CD14-positive monocyte (primary cell): ENCODE measurements around the gene PLSCR3. TPM values are rescaled to one million over a fixed set of nuclear protein-coding genes. Genes with fewer than 3 reads are reported as not detected.

Source experiments
- DNase-seq, 3 donors: peaks; one replicate each; pipeline ENCODE4 v3.0.0-alpha.2; 2011 to 2022
- H2AFZ ChIP-seq: 2 replicates; pipeline ENCODE4 v1.6.0; 2012; ENCODE audit warnings: mild to moderate bottlenecking, low read depth, low read length, inconsistent platforms; ENCODE audit not compliant: insufficient read depth, poor library complexity, severe bottlenecking
- H3K27ac ChIP-seq, 2 donors: 1 replicate in 1 of 2; 2 replicates in 1 of 2; pipeline ENCODE4 v1.5.1; 2012 to 2013; ENCODE audit warnings: low read length in 2 of 2, control low read depth in 1 of 2, inconsistent platforms in 1 of 2, low read depth in 1 of 2, mild to moderate bottlenecking in 1 of 2
- H3K27me3 ChIP-seq, 2 donors: one replicate each; pipeline versions ENCODE4 v1.6.0 to v1.6.1; 2011 to 2013; ENCODE audit warnings: low read length in 2 of 2; ENCODE audit not compliant: control insufficient read depth in 2 of 2, insufficient read depth in 2 of 2
- H3K36me3 ChIP-seq, 2 donors: replicated peaks in 1 of 2; 1 replicate in 1 of 2; 2 replicates in 1 of 2; pipeline versions ENCODE4 v1.5.1 to v1.6.1; 2012 to 2013; ENCODE audit warnings: low read length in 2 of 2, control low read depth in 1 of 2, inconsistent platforms in 1 of 2, mild to moderate bottlenecking in 1 of 2; ENCODE audit not compliant: insufficient read depth in 2 of 2, control insufficient read depth in 1 of 2
- H3K4me1 ChIP-seq, 2 donors: 1 replicate in 1 of 2; 2 replicates in 1 of 2; pipeline versions ENCODE4 v1.5.1 to v1.6.1; 2012 to 2013; ENCODE audit warnings: low read length in 2 of 2, control low read depth in 1 of 2, inconsistent platforms in 1 of 2, mild to moderate bottlenecking in 1 of 2, moderate library complexity in 1 of 2; ENCODE audit not compliant: insufficient read depth in 2 of 2, control insufficient read depth in 1 of 2
- H3K4me2 ChIP-seq: replicated peaks from 2 replicates; pipeline ENCODE3; 2012; ENCODE audit warnings: low read length, moderate library complexity, mild to moderate bottlenecking; ENCODE audit not compliant: poor library complexity, severe bottlenecking; ENCODE audit errors: extremely low read depth
- H3K4me3 ChIP-seq, 3 experiments: fragments of 200-600 bp in 1 of 3; sonication (generic) in 1 of 3; replicated peaks in 1 of 3; 1 replicate in 2 of 3; 2 replicates in 1 of 3; pipeline ENCODE4 v1.5.1; 2011 to 2013; ENCODE audit warnings: low read length in 3 of 3, mild to moderate bottlenecking in 3 of 3, control low read depth in 2 of 3, low read depth in 2 of 3, inconsistent platforms in 1 of 3, moderate library complexity in 1 of 3
- H3K79me2 ChIP-seq: 2 replicates; pipeline ENCODE4 v1.6.0; 2012; ENCODE audit warnings: mild to moderate bottlenecking, control low read depth, inconsistent platforms, low read length, moderate library complexity; ENCODE audit not compliant: insufficient read depth
- H3K9ac ChIP-seq: 2 replicates; pipeline ENCODE4 v1.6.0; 2017; ENCODE audit warnings: low read length, mild to moderate bottlenecking; ENCODE audit not compliant: insufficient read depth, poor library complexity, severe bottlenecking
- H3K9me3 ChIP-seq, 2 donors: replicated peaks in 1 of 2; 1 replicate in 1 of 2; 2 replicates in 1 of 2; pipeline versions ENCODE4 v1.5.1 to v1.6.1; 2012 to 2013; ENCODE audit warnings: low read length in 2 of 2, control low read depth in 1 of 2; ENCODE audit not compliant: control insufficient read depth in 1 of 2, insufficient read depth in 1 of 2
- H4K20me1 ChIP-seq: 2 replicates; pipeline ENCODE4 v1.6.0; 2012; ENCODE audit warnings: mild to moderate bottlenecking, low read length, control low read depth, moderate library complexity; ENCODE audit not compliant: insufficient read depth
- H3K27ac Mint-ChIP-seq, 7 donors: one replicate each; pipeline ENCODE4 v1.8.0; 2020; ENCODE audit warnings: mild to moderate bottlenecking in 7 of 7, mixed read lengths in 7 of 7, moderate library complexity in 6 of 7, inconsistent platforms in 2 of 7
- H3K27me3 Mint-ChIP-seq, 3 donors: one replicate each; pipeline ENCODE4 v1.8.0; 2021 to 2022; ENCODE audit warnings: low read depth in 3 of 3, mild to moderate bottlenecking in 3 of 3, mixed read lengths in 3 of 3, moderate library complexity in 3 of 3, inconsistent platforms in 1 of 3
- H3K36me3 Mint-ChIP-seq, 2 donors: one replicate each; pipeline ENCODE4 v1.8.0; 2020; ENCODE audit warnings: mixed read lengths in 2 of 2, inconsistent platforms in 1 of 2, mild to moderate bottlenecking in 1 of 2
- H3K4me1 Mint-ChIP-seq: one replicate; pipeline ENCODE4 v1.8.0; 2020; ENCODE audit warnings: mild to moderate bottlenecking, mixed read lengths
- H3K4me3 Mint-ChIP-seq, 2 donors: one replicate each; pipeline ENCODE4 v1.8.0; 2020; ENCODE audit warnings: mild to moderate bottlenecking in 2 of 2, mixed read lengths in 2 of 2, moderate library complexity in 1 of 2
- H3K9me3 Mint-ChIP-seq, 7 donors: one replicate each; pipeline ENCODE4 v1.8.0; 2020 to 2022; ENCODE audit warnings: mixed read lengths in 7 of 7, mild to moderate bottlenecking in 6 of 7, moderate library complexity in 6 of 7, inconsistent platforms in 2 of 7
- WGBS: methylation state at CpG from one replicate; pipeline ENCODE4 v1.1.5; 2013; ENCODE audit warnings: missing lambda C conversion rate; ENCODE audit not compliant: insufficient coverage; 5-methylcytosine and 5-hydroxymethylcytosine counted together
- intact Hi-C, 2 donors: fragments of 100-400 bp; cut with micrococcal nuclease; formaldehyde crosslinking; loops; one replicate each; pipeline versions ENCODE4 v1.15.0 to v1.15.1; 2023
- polyA plus RNA-seq, 3 donors: library from polyadenylated mRNA; depleted of rRNA in 1 of 3; unstranded in 2 of 3; stranded (reverse) in 1 of 3; fragments of 300-500 nt in 2 of 3; fragments of >200 nt in 1 of 3; fragmentation: Illumina TruSeq in 2 of 3; gene quantifications; 1 replicate in 2 of 3; 2 replicates in 1 of 3; pipeline ENCODE4 v1.2.3, GENCODE V29; 2012 to 2021
- TF ChIP-seq, protein P1 (sequence below): fragments of 200-600 bp; IDR thresholded peaks from one replicate; pipeline ENCODE4 v1.8.0; 2022; ENCODE audit warnings: antibody characterized with exemption, mild to moderate bottlenecking

Gene PLSCR3
- polyA plus RNA-seq, 3 donors, result 37.6 to 70.4 (median 45.7) TPM

DNA sequence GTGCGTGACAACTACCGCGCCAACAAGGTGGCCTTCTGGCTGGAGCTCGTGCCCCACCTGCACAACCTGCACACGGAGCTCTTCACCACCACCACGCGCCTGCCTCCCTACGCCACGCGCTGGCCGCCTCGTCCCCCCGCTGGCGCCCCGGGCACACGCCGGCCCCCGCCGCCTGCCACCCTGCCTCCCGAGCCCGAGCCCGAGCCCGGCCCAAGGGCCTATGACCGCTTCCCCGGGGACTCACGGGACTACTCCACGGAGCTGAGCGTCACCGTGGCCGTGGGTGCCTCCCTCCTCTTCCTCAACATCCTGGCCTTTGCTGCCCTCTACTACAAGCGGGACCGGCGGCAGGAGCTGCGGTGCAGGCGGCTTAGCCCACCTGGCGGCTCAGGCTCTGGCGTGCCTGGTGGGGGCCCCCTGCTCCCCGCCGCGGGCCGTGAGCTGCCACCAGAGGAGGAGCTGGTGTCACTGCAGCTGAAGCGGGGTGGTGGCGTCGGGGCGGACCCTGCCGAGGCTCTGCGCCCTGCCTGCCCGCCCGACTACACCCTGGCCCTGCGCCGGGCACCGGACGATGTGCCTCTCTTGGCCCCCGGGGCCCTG is 22.8 kb upstream of the PLSCR3 start:
- Mint-ChIP-seq H3K4me1 (no peaks in the 10 kb centered on the region), H3K27ac (no peak overlapping the region), H3K36me3 (no peaks in the 10 kb centered on the region), H3K9me3 (no peaks in the 10 kb centered on the region), H3K4me3 (no peak overlapping the region), H3K27me3 (peaks cover 1 to 13% (median 7%) of the 10 kb centered on the region in 3 donors)
- no peaks in the 10 kb centered on the region for H3K36me3 ChIP-seq
- H3K4me1 ChIP-seq, result no peaks in the 10 kb centered on the region
- no peaks in the 10 kb centered on the region for H3K9me3 ChIP-seq
- intact Hi-C loops, result no loop called here
- H3K79me2 ChIP-seq, result no peaks in the 10 kb centered on the region
- no peak overlapping the region for H2AFZ ChIP-seq
- no peaks in the 10 kb centered on the region for H4K20me1 ChIP-seq
- TF ChIP-seq, protein P1, sequence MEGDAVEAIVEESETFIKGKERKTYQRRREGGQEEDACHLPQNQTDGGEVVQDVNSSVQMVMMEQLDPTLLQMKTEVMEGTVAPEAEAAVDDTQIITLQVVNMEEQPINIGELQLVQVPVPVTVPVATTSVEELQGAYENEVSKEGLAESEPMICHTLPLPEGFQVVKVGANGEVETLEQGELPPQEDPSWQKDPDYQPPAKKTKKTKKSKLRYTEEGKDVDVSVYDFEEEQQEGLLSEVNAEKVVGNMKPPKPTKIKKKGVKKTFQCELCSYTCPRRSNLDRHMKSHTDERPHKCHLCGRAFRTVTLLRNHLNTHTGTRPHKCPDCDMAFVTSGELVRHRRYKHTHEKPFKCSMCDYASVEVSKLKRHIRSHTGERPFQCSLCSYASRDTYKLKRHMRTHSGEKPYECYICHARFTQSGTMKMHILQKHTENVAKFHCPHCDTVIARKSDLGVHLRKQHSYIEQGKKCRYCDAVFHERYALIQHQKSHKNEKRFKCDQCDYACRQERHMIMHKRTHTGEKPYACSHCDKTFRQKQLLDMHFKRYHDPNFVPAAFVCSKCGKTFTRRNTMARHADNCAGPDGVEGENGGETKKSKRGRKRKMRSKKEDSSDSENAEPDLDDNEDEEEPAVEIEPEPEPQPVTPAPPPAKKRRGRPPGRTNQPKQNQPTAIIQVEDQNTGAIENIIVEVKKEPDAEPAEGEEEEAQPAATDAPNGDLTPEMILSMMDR, result no peak
- no peak overlapping the region for H3K27ac ChIP-seq
- 96% methylated on average over 47 of the region's 54 CpGs for WGBS
- no peaks in the 10 kb centered on the region for H3K27me3 ChIP-seq
- H3K4me3 ChIP-seq, result no peak overlapping the region
- DNase-seq, result no peak
- H3K9ac ChIP-seq, result no peak overlapping the region
- H3K4me2 ChIP-seq, result no peak overlapping the region

DNA sequence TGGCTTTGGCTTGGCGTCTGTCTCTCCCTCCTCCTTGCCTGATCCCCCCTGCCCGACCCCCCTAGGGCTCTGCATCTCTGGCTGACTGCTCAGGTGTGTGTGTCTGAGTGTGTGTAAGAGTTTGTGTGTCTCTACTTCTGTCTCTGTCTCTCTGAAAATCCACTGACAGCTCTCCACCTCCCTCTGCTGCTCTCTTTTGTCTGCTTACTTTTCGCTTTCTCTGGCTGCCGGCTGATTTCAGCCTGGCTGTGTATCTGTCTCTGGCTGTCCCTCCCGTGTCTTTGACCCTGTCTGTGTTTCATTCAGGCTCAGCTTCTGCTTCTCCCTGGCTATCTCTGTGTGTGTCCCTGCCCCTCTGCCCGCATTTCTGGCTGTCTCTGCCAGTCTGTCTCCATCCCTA is 22.0 kb upstream of the PLSCR3 start:
- 94% methylated on average over 4 of the region's 6 CpGs for WGBS
- Histone ChIP-seq H3K79me2 (no peaks in the 10 kb centered on the region), H3K9me3 (no peaks in the 10 kb centered on the region), H3K4me3 (no peak overlapping the region), H4K20me1 (no peaks in the 10 kb centered on the region), H3K4me2 (no peak overlapping the region), H3K4me1 (no peaks in the 10 kb centered on the region), H3K27me3 (no peaks in the 10 kb centered on the region), H3K9ac (no peak overlapping the region), H2AFZ (no peak overlapping the region), H3K27ac (no peak overlapping the region), H3K36me3 (no peaks in the 10 kb centered on the region)
- TF ChIP-seq, protein P1, result no peak
- intact Hi-C loops, result no loop called here
- H3K4me3 Mint-ChIP-seq, result no peak overlapping the region
- no peaks in the 10 kb centered on the region for H3K4me1 Mint-ChIP-seq
- peaks cover 1 to 14% (median 7%) of the 10 kb centered on the region in 3 donors for H3K27me3 Mint-ChIP-seq
- H3K9me3 Mint-ChIP-seq, result no peaks in the 10 kb centered on the region
- no peak for DNase-seq
- peak overlapping the region in 1 of 7 donors; percentile 32 for H3K27ac Mint-ChIP-seq
- H3K36me3 Mint-ChIP-seq, result no peaks in the 10 kb centered on the region
